RWPE2 (cell line): ENCODE data around the gene CDC42EP1.
A peak's percentile ranks its signal among the peaks of the same experiment; 100 is the strongest.

Experiments used
- ATAC-seq: fragments of 200-7000 bp; cut with Tn5 transposase; 3 replicates; pipeline ENCODE4 v1.9.1; 2021; ENCODE audit warnings: low read depth
- DNase-seq: peaks from one replicate; pipeline ENCODE4 v3.0.0-alpha.2; 2020; ENCODE audit warnings: low spot score
- H3K27ac ChIP-seq: fragments of 450-650 bp; 2 replicates; pipeline ENCODE4 v1.5.1; 2017; ENCODE audit warnings: mild to moderate bottlenecking; ENCODE audit not compliant: poor library complexity, severe bottlenecking
- H3K27me3 ChIP-seq: fragments of 250-450 bp; sonication (Bioruptor Pico); 2 replicates; pipeline ENCODE4 v1.5.1; 2021; ENCODE audit warnings: mild to moderate bottlenecking, moderate library complexity; ENCODE audit not compliant: insufficient read depth, poor library complexity, severe bottlenecking
- H3K36me3 ChIP-seq: fragments of 250-450 bp; sonication (Bioruptor Pico); 2 replicates; pipeline ENCODE4 v1.5.1; 2020; ENCODE audit warnings: low read depth, mild to moderate bottlenecking, moderate library complexity
- H3K4me1 ChIP-seq: fragments of 250-450 bp; sonication (Bioruptor Pico); 2 replicates; pipeline ENCODE4 v1.5.1; 2021; ENCODE audit warnings: mild to moderate bottlenecking, moderate library complexity; ENCODE audit not compliant: insufficient read depth, poor library complexity, severe bottlenecking
- H3K4me3 ChIP-seq: fragments of 250-450 bp; sonication (Bioruptor Pico); 2 replicates; pipeline ENCODE4 v1.5.1; 2021; ENCODE audit warnings: mild to moderate bottlenecking, moderate library complexity; ENCODE audit not compliant: severe bottlenecking
- H3K9me3 ChIP-seq: fragments of 250-450 bp; sonication (Bioruptor Pico); 2 replicates; pipeline ENCODE4 v1.5.1; 2021; ENCODE audit warnings: mild to moderate bottlenecking, moderate library complexity; ENCODE audit not compliant: severe bottlenecking
- TF ChIP-seq, protein P1 (sequence below): fragments of 450-650 bp; IDR thresholded peaks from one replicate; pipeline ENCODE4 v1.5.1; 2017; ENCODE audit warnings: mild to moderate bottlenecking, moderate library complexity; ENCODE audit not compliant: poor library complexity, severe bottlenecking

Gene CDC42EP1

DNA sequence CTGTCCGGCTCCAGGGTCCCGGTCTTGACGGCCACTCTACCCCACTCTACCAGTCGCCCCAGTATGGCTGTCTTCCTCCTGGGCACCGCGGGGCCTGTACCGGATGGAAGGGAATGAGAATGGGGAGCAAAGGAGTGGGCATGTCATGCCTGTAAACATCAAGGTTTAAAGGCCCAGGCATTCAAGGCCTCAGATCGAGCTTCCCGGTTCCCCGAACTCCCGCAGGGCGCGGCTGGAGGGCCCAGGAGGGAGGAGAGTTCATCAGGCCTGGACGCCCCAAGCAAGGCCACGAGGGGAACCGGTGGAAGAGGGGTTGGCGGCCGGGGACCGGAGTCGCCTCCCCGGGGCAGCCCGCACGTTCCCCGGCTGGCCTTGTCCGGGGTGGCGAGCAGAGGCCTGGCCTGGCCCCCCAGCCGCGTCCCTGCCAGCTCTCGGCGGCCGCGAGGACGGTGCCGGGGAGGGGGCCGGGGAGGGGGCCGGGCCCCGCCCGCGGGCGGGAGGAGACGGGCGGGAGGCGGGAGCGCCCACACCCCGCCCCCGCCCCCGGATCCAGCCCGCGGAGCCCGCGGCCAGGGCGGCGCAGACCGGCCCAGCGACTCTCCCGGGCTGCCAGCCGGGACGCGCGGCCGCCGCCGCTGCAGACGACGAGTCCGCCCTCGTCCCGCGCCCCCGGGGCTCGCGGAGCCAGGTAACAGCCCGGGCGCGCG, at the start of gene CDC42EP1:
TSS of gene CDC42EP1 (plus strand) at position 580 of the 707 bp plus-strand sequence. CDS start 5,870 bp downstream, outside the sequence.
- TF ChIP-seq, protein P1, sequence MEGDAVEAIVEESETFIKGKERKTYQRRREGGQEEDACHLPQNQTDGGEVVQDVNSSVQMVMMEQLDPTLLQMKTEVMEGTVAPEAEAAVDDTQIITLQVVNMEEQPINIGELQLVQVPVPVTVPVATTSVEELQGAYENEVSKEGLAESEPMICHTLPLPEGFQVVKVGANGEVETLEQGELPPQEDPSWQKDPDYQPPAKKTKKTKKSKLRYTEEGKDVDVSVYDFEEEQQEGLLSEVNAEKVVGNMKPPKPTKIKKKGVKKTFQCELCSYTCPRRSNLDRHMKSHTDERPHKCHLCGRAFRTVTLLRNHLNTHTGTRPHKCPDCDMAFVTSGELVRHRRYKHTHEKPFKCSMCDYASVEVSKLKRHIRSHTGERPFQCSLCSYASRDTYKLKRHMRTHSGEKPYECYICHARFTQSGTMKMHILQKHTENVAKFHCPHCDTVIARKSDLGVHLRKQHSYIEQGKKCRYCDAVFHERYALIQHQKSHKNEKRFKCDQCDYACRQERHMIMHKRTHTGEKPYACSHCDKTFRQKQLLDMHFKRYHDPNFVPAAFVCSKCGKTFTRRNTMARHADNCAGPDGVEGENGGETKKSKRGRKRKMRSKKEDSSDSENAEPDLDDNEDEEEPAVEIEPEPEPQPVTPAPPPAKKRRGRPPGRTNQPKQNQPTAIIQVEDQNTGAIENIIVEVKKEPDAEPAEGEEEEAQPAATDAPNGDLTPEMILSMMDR = no peak
- Histone ChIP-seq H3K9me3 (no peaks in the 10 kb centered on the region), H3K4me3 (peak within 1 kb of the TSS; percentile 98), H3K27me3 (no peaks in the 10 kb centered on the region), H3K36me3 (peaks cover 18% of the 10 kb centered on the region), H3K4me1 (peaks cover 28% of the 10 kb centered on the region), H3K27ac (peak within 1 kb of the TSS; percentile 93)
- ATAC-seq (peak; percentile 13), DNase-seq (no peak)

GRCh38 chr22:37511395-37512104, 48.7 kb upstream of the CDC42EP1 start:
- Histone ChIP-seq H3K4me3 (no peak overlapping the region), H3K27ac (peak overlapping the region; percentile 73), H3K9me3 (no peaks in the 10 kb centered on the region), H3K27me3 (no peaks in the 10 kb centered on the region), H3K4me1 (peaks cover 48% of the 10 kb centered on the region), H3K36me3 (peaks cover 85% of the 10 kb centered on the region)
- ATAC-seq = no peak
- DNase-seq = no peak
- TF ChIP-seq, protein P1 = no peak

GRCh38 chr22:37514526-37515051, 45.7 kb upstream of the CDC42EP1 start:
- H3K27me3 ChIP-seq = no peaks in the 10 kb centered on the region
- TF ChIP-seq, protein P1 = no peak
- ATAC-seq (no peak), DNase-seq (peak; percentile 56)
- peaks cover 70% of the 10 kb centered on the region for H3K36me3 ChIP-seq
- no peak overlapping the region for H3K4me3 ChIP-seq
- H3K9me3 ChIP-seq = no peaks in the 10 kb centered on the region
- peaks cover 43% of the 10 kb centered on the region for H3K4me1 ChIP-seq
- H3K27ac ChIP-seq = peak overlapping the region; percentile 73

DNA sequence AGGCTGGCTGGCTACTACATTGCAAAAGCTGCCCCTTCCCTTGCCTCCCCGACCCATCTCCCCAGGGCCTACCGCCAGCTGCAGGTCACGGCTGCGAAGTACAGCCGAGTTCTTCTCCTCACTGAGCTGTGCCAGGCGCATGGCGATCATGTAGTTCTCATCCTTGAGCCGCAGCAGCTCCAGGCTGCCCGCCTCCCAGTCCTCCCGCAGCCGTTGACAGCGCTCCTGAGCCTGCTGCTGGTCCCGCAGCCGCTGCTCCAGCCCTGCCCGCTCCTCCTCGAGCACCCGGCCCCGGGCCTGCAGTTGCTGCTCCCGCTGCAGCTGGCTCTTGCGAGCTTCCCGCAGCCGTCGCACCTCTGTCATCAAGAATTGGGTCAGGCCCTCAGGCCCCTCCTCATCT, 44.4 kb upstream of the CDC42EP1 start:
- ATAC-seq = no peak
- Histone ChIP-seq H3K4me1 (peaks cover 38% of the 10 kb centered on the region), H3K27me3 (no peaks in the 10 kb centered on the region), H3K36me3 (peaks cover 61% of the 10 kb centered on the region), H3K27ac (peak overlapping the region; percentile 6), H3K9me3 (no peaks in the 10 kb centered on the region), H3K4me3 (no peak overlapping the region)
- no peak for DNase-seq
- TF ChIP-seq, protein P1 = no peak
